GM23338 (cell line): ENCODE measurements around the gene TMEM141. TPM values are rescaled to one million over a fixed set of nuclear protein-coding genes. Genes with fewer than 3 reads are reported as not detected.

Experiments
- ATAC-seq: fragments of 200-7000 bp; cut with Tn5 transposase; 3 replicates; pipeline ENCODE4 v1.9.1; 2020
- DNase-seq: peaks from one replicate; pipeline ENCODE4 v3.0.0-alpha.2; 2015; ENCODE audit warnings: low spot score
- H2AFZ ChIP-seq: fragments of 200-600 bp; sonication (generic); 2 replicates; pipeline ENCODE4 v1.8.0; 2016; ENCODE audit warnings: antibody characterized with exemption, mild to moderate bottlenecking, moderate library complexity
- H3F3A ChIP-seq: fragments of 200-600 bp; sonication (generic); replicated peaks from 2 replicates; pipeline ENCODE4 v1.8.0; 2017; ENCODE audit warnings: antibody characterized with exemption, mixed run types, low read depth
- H3K27ac ChIP-seq: fragments of 200-600 bp; sonication (generic); 2 replicates; pipeline ENCODE4 v1.6.1; 2016; ENCODE audit warnings: low read depth
- H3K27me3 ChIP-seq: fragments of 200-600 bp; sonication (generic); 2 replicates; pipeline ENCODE4 v1.8.0; 2016; ENCODE audit warnings: mild to moderate bottlenecking, mixed run types, moderate library complexity; ENCODE audit not compliant: insufficient read depth
- H3K36me3 ChIP-seq: fragments of 200-600 bp; sonication (generic); 2 replicates; pipeline ENCODE4 v1.8.0; 2016; ENCODE audit warnings: mild to moderate bottlenecking; ENCODE audit not compliant: insufficient read depth
- H3K4me1 ChIP-seq: fragments of 200-600 bp; sonication (generic); 2 replicates; pipeline ENCODE4 v1.8.0; 2016; ENCODE audit warnings: mild to moderate bottlenecking, moderate library complexity; ENCODE audit not compliant: insufficient read depth
- H3K4me2 ChIP-seq: fragments of 200-600 bp; sonication (generic); 2 replicates; pipeline ENCODE4 v1.7.1; 2017; ENCODE audit warnings: mixed run types
- H3K4me3 ChIP-seq: fragments of 200-600 bp; sonication (generic); 2 replicates; pipeline ENCODE4 v1.6.1; 2016; ENCODE audit warnings: mixed run types
- H3K79me2 ChIP-seq: fragments of 200-600 bp; sonication (generic); replicated peaks from 2 replicates; pipeline ENCODE4 v1.8.0; 2017; ENCODE audit warnings: mild to moderate bottlenecking; ENCODE audit not compliant: insufficient read depth
- H3K9me2 ChIP-seq: fragments of 200-600 bp; sonication (generic); 2 replicates; pipeline ENCODE4 v1.8.0; 2017; ENCODE audit not compliant: insufficient read depth
- H4K20me1 ChIP-seq: fragments of 200-600 bp; sonication (generic); replicated peaks from 2 replicates; pipeline ENCODE4 v1.8.0; 2017; ENCODE audit warnings: mild to moderate bottlenecking; ENCODE audit not compliant: insufficient read depth
- H3K27ac Mint-ChIP-seq: 2 replicates; pipeline ENCODE4 v1.8.0; 2020; ENCODE audit warnings: inconsistent platforms, mild to moderate bottlenecking, moderate library complexity, mixed read lengths
- H3K27me3 Mint-ChIP-seq: 3 replicates; pipeline ENCODE4 v1.8.0; 2022; ENCODE audit warnings: low read depth, mild to moderate bottlenecking, moderate library complexity, mixed read lengths, inconsistent platforms; ENCODE audit not compliant: insufficient read depth, poor library complexity
- H3K36me3 Mint-ChIP-seq: 3 replicates; pipeline ENCODE4 v1.8.0; 2021; ENCODE audit warnings: low read depth, mild to moderate bottlenecking, inconsistent platforms, moderate library complexity, mixed read lengths
- H3K4me1 Mint-ChIP-seq: 3 replicates; pipeline ENCODE4 v1.8.0; 2020; ENCODE audit warnings: mild to moderate bottlenecking, inconsistent platforms, mixed read lengths
- H3K4me3 Mint-ChIP-seq: 3 replicates; pipeline ENCODE4 v1.8.0; 2021; ENCODE audit warnings: moderate library complexity, mild to moderate bottlenecking, inconsistent platforms, mixed read lengths
- H3K9me3 Mint-ChIP-seq: 3 replicates; pipeline ENCODE4 v1.8.0; 2020; ENCODE audit warnings: moderate library complexity, mild to moderate bottlenecking, inconsistent platforms, mixed read lengths
- CREB1 ChIP-seq: fragments of 250-450 bp; sonication (Bioruptor Pico); IDR thresholded peaks from 2 replicates; pipeline ENCODE4 v1.5.0; 2020; ENCODE audit warnings: low read depth, mild to moderate bottlenecking, moderate library complexity
- JUNB ChIP-seq: IDR thresholded peaks from one replicate; pipeline ENCODE4 v1.6.1; 2016; ENCODE audit warnings: antibody characterized with exemption; ENCODE audit not compliant: unreplicated experiment
- POLR2AphosphoS5 ChIP-seq: IDR thresholded peaks from 2 replicates; pipeline ENCODE4 v1.6.1; 2016; ENCODE audit warnings: antibody characterized with exemption, low read depth
- STAT1 ChIP-seq: IDR thresholded peaks from one replicate; pipeline ENCODE4 v1.6.1; 2016; ENCODE audit warnings: antibody characterized with exemption; ENCODE audit not compliant: unreplicated experiment
- ZNF114 ChIP-seq: fragments of 250-450 bp; sonication (Bioruptor Pico); IDR thresholded peaks from 2 replicates; pipeline ENCODE4 v1.5.0; 2020; ENCODE audit warnings: mild to moderate bottlenecking, moderate library complexity
- ZNF331 ChIP-seq: fragments of 250-450 bp; sonication (Bioruptor Pico); IDR thresholded peaks from 2 replicates; pipeline ENCODE4 v1.5.0; 2020; ENCODE audit warnings: low read depth, mild to moderate bottlenecking, moderate library complexity
- polyA plus RNA-seq: library from polyadenylated mRNA; unstranded; fragments of >200 nt; fragmentation: Nextera tagmentation; extraction: Ambion mirVana; gene quantifications from 2 replicates; pipeline ENCODE4 v1.2.1, GENCODE V29; 2016
- total RNA-seq: library from RNA; depleted of rRNA; stranded (reverse); fragments of >200 nt; shearing (Covaris generic); gene quantifications from 2 replicates; pipeline ENCODE4 v1.2.3, GENCODE V29; 2014
- TF ChIP-seq, protein P1 (sequence below): IDR thresholded peaks from 2 replicates; pipeline ENCODE4 v1.6.1; 2016; ENCODE audit warnings: antibody characterized with exemption

The TMEM141 gene
- total and polyA plus RNA-seq, 2 experiments from 2014 or later: 71.4 to 90.5 TPM

DNA sequence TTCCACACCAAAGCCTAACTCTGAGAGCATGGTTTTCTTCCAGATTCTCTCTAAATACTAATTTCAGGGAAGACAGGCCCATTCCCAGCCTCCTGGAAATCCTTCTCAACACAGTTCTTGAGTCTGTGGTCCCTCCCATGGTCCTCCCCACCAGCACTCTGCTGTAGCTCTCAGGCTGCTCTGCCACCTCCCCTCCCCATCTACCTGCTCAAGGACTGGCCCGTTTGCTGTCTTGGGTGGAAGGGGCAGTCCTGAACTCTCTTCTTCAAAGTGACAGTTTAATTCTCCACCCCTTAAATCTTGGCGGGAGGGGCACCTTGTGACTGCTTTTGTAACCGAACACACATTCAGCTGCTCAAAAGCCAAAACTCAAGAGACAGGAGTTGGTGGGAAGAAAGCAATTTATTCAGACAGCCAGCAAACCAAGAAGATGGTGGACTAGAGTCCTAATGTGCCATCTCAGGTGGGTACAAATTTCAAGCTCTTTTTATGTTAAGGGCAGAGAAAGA is 19.2 kb upstream of the TMEM141 start:
- H3K27ac Mint-ChIP-seq: no peak overlapping the region
- no peaks in the 10 kb centered on the region for H3K27me3 ChIP-seq
- H3K27me3 Mint-ChIP-seq: peaks cover 12% of the 10 kb centered on the region
- TF ChIP-seq ZNF114 (no peak), POLR2AphosphoS5 (no peak)
- no peak overlapping the region for H3K4me3 Mint-ChIP-seq
- 0 out of 2 replicates have a peak, but pooled peaks cover 7% of the 10 kb centered on the region for H3F3A ChIP-seq
- no peak for ATAC-seq
- H3K9me3 Mint-ChIP-seq: peaks cover 20% of the 10 kb centered on the region
- no peak overlapping the region for H3K4me3 ChIP-seq
- no peak overlapping the region for H3K4me2 ChIP-seq
- H3K27ac ChIP-seq: no peak overlapping the region
- no peaks in the 10 kb centered on the region for H3K79me2 ChIP-seq
- H3K36me3 ChIP-seq: no peaks in the 10 kb centered on the region; the same call in 1 of the 2 replicates
- H2AFZ ChIP-seq: no peak overlapping the region
- peaks cover 12% of the 10 kb centered on the region for H3K4me1 Mint-ChIP-seq
- H4K20me1 ChIP-seq: no peaks in the 10 kb centered on the region
- H3K9me2 ChIP-seq: no peaks in the 10 kb centered on the region
- H3K4me1 ChIP-seq: no peaks in the 10 kb centered on the region
- no peak for DNase-seq
- H3K36me3 Mint-ChIP-seq: peaks cover 9% of the 10 kb centered on the region

DNA sequence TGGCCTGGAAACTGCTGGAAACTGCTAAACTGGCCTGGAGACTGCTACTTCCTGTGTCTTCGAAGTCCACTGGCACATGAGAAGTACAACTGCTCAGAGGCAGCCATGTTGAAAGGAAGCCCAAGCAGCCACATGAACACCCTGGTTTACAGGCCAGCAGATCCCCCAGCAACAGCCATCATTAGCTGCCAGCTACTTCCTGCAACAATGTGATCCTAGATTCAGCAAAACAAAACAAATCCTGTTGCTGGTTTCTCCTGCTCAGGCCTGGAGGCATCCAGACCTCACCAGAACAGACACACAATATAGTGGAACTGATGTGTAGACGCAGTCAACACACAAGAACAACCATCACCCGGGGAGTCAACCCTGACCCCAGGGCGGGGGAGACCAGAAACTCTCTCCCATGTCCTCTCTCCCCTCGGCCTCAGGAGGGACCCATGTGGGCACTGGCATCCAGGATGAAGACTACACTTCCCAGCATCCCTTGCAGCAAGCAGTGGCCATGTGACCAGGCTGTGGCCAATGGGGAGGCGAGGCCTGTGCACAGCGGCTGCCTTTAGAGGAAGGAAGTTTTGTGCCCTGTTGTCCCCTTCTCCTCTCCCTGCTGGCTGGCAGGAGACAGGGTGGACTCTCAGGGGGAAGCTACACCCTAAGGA is 17.6 kb upstream of the TMEM141 start:
- ATAC-seq (peak; percentile 90), DNase-seq (peak; percentile 89)
- Histone ChIP-seq H3F3A (0 out of 2 replicates have a peak, but pooled peaks cover 7% of the 10 kb centered on the region), H3K27ac (no peak overlapping the region), H3K79me2 (no peaks in the 10 kb centered on the region), H4K20me1 (no peaks in the 10 kb centered on the region), H3K4me2 (no peak overlapping the region), H3K27me3 (no peaks in the 10 kb centered on the region), H2AFZ (peak overlapping the region; percentile 97), H3K36me3 (no peaks in the 10 kb centered on the region; the same call in 1 of the 2 replicates), H3K9me2 (0 out of 2 replicates have a peak, but pooled peaks cover 4% of the 10 kb centered on the region), H3K4me3 (no peak overlapping the region), H3K4me1 (no peaks in the 10 kb centered on the region)
- Mint-ChIP-seq H3K9me3 (peaks cover 21% of the 10 kb centered on the region), H3K4me1 (peaks cover 12% of the 10 kb centered on the region), H3K27me3 (peaks cover 20% of the 10 kb centered on the region), H3K27ac (no peak overlapping the region; the same call in 1 of the 2 replicates), H3K4me3 (no peak overlapping the region), H3K36me3 (peaks cover 14% of the 10 kb centered on the region)
- 0 out of 2 replicates have a peak, but pooled peaks have one; percentile 31 for TF ChIP-seq POLR2AphosphoS5
- TF ChIP-seq, protein P1, sequence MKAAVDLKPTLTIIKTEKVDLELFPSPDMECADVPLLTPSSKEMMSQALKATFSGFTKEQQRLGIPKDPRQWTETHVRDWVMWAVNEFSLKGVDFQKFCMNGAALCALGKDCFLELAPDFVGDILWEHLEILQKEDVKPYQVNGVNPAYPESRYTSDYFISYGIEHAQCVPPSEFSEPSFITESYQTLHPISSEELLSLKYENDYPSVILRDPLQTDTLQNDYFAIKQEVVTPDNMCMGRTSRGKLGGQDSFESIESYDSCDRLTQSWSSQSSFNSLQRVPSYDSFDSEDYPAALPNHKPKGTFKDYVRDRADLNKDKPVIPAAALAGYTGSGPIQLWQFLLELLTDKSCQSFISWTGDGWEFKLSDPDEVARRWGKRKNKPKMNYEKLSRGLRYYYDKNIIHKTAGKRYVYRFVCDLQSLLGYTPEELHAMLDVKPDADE: peak; percentile 85
- TF ChIP-seq CREB1 (CRISPR knock-in tag): no peak

DNA sequence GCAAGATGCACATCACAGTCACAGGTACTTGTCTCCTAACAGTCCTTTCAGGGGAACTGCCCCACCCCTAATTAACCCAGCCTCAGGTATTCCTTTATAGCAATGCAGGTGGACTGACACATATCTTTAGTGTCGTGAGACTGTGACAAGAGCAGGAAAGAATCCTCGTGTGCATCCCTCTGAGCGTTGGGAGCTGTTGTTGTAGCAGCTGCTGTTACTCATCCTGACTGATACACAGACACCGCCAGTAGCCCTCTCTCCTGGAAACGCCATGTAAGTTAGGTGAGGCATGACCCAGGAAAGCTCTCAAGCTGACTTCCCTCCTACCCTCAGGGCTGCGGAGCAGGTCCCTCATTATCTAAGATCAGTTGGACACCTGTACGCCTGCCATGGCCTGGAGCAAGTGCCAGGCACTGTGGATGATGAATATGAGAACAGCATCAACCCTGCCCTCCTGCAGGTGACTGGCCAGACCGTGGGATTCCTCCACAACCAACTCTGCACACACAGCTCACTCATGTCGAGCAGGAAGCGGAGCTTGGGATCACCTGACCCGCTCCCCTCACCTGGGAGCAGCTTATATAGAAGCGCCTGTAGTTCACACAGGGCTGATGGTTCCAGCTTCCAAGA is 16.6 kb upstream of the TMEM141 start:
- H4K20me1 ChIP-seq: no peaks in the 10 kb centered on the region
- H3F3A ChIP-seq: 0 out of 2 replicates have a peak, but pooled peaks cover 7% of the 10 kb centered on the region
- no peak overlapping the region for H3K27ac Mint-ChIP-seq
- no peaks in the 10 kb centered on the region for H3K27me3 ChIP-seq
- peaks cover 19% of the 10 kb centered on the region for H3K36me3 Mint-ChIP-seq
- H3K9me2 ChIP-seq: 0 out of 2 replicates have a peak, but pooled peaks cover 4% of the 10 kb centered on the region
- H3K27ac ChIP-seq: no peak overlapping the region
- H3K79me2 ChIP-seq: no peaks in the 10 kb centered on the region
- no peaks in the 10 kb centered on the region for H3K4me1 ChIP-seq
- no peak overlapping the region for H3K4me3 ChIP-seq
- peaks cover 12% of the 10 kb centered on the region for H3K4me1 Mint-ChIP-seq
- no peak overlapping the region for H2AFZ ChIP-seq
- ATAC-seq (no peak), DNase-seq (no peak)
- peaks cover 27% of the 10 kb centered on the region for H3K9me3 Mint-ChIP-seq
- no peak for TF ChIP-seq JUNB
- no peak for TF ChIP-seq STAT1
- TF ChIP-seq ZNF331: no peak
- H3K36me3 ChIP-seq: no peaks in the 10 kb centered on the region; the same call in 1 of the 2 replicates
- peaks cover 23% of the 10 kb centered on the region for H3K27me3 Mint-ChIP-seq
- H3K4me3 Mint-ChIP-seq: no peak overlapping the region
- H3K4me2 ChIP-seq: no peak overlapping the region
